Fibroblast of lung (primary cell): ENCODE results near the gene IL25.

Experiments
- EZH2 ChIP-seq: IDR thresholded peaks from 2 replicates; pipeline ENCODE4 v1.5.1; 2012; ENCODE audit warnings: low read length, control low read depth, mild to moderate bottlenecking; ENCODE audit errors: missing control alignments
- TF ChIP-seq, protein P1 (sequence below), 2 donors: IDR thresholded peaks in 1 of 2; conservative IDR thresholded peaks in 1 of 2; 1 replicate in 1 of 2; 2 replicates in 1 of 2; pipeline ENCODE4 v1.5.1; 2011 to 2012; ENCODE audit warnings: low read length in 2 of 2, control low read depth in 1 of 2, inconsistent platforms in 1 of 2, low read depth in 1 of 2, mild to moderate bottlenecking in 1 of 2

DNA sequence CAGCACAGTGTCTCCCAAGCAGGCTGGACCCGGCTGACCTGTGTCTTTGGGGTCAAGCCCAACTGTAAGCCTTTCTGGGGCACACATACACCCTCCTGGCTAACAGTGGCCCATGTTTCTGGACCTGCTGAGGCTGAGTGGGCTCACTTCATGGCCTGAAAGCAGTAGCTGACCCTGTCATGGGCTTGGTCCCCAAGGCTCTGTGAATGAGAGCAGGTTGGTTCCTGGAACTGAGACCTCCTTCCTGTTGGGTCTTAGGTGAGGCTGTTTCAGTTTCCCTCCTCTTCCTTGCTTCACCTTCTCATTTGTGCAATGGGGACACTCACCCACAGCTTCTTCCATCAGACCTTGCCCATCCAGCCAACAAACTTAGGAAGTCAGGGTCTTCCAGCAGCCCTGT is 744 bp upstream of the IL25 start:
- TF ChIP-seq, protein P1, sequence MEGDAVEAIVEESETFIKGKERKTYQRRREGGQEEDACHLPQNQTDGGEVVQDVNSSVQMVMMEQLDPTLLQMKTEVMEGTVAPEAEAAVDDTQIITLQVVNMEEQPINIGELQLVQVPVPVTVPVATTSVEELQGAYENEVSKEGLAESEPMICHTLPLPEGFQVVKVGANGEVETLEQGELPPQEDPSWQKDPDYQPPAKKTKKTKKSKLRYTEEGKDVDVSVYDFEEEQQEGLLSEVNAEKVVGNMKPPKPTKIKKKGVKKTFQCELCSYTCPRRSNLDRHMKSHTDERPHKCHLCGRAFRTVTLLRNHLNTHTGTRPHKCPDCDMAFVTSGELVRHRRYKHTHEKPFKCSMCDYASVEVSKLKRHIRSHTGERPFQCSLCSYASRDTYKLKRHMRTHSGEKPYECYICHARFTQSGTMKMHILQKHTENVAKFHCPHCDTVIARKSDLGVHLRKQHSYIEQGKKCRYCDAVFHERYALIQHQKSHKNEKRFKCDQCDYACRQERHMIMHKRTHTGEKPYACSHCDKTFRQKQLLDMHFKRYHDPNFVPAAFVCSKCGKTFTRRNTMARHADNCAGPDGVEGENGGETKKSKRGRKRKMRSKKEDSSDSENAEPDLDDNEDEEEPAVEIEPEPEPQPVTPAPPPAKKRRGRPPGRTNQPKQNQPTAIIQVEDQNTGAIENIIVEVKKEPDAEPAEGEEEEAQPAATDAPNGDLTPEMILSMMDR (conservative IDR thresholded peaks at IDR 0.05 in 1 of 2, IDR thresholded peaks at IDR 0.05 in 1 of 2; ENCODE audit: low read depth in 1 of 2, low read length in 2 of 2) = no peak
- no peak for TF ChIP-seq EZH2
